Progenitor cell of endocrine pancreas (in vitro differentiated cells): Measurements from ENCODE around the gene RECK. TPM values are rescaled to one million over a fixed set of nuclear protein-coding genes. Genes with fewer than 3 reads are reported as not detected.
A peak's percentile ranks its signal among the peaks of the same experiment; 100 is the strongest.

Experiments used
- DNase-seq: peaks from one replicate; pipeline ENCODE4 v3.0.0; 2021; ENCODE audit warnings: low spot score; ENCODE audit not compliant: unreplicated experiment
- H3K27ac Mint-ChIP-seq: 2 replicates; pipeline ENCODE4 v1.8.0; 2021; ENCODE audit warnings: mild to moderate bottlenecking, moderate library complexity, mixed read lengths
- H3K27me3 Mint-ChIP-seq: 2 replicates; pipeline ENCODE4 v1.8.0; 2021; ENCODE audit warnings: mixed read lengths
- H3K36me3 Mint-ChIP-seq: 2 replicates; pipeline ENCODE4 v1.8.0; 2022; ENCODE audit warnings: mixed read lengths; ENCODE audit not compliant: insufficient read depth
- H3K4me1 Mint-ChIP-seq: 2 replicates; pipeline ENCODE4 v1.8.0; 2021; ENCODE audit warnings: low read depth, mixed read lengths
- H3K4me3 Mint-ChIP-seq: 2 replicates; pipeline ENCODE4 v1.8.0; 2021; ENCODE audit warnings: low read depth, mild to moderate bottlenecking, moderate library complexity, mixed read lengths
- H3K9me3 Mint-ChIP-seq: 2 replicates; pipeline ENCODE4 v1.8.0; 2021; ENCODE audit warnings: low read depth, mixed read lengths
- total RNA-seq: library from RNA; stranded (reverse); gene quantifications from 2 replicates; pipeline ENCODE4 v1.2.1, GENCODE V29; 2021
- TF ChIP-seq, protein P1 (sequence below): fragments of 200-600 bp; sonication (generic); IDR thresholded peaks from one replicate; pipeline ENCODE4 v1.5.0; 2021; ENCODE audit warnings: antibody characterized with exemption, mild to moderate bottlenecking; ENCODE audit not compliant: unreplicated experiment

The RECK gene
- total RNA-seq, 1 donor from 2014 or later = 7.1 TPM

DNA sequence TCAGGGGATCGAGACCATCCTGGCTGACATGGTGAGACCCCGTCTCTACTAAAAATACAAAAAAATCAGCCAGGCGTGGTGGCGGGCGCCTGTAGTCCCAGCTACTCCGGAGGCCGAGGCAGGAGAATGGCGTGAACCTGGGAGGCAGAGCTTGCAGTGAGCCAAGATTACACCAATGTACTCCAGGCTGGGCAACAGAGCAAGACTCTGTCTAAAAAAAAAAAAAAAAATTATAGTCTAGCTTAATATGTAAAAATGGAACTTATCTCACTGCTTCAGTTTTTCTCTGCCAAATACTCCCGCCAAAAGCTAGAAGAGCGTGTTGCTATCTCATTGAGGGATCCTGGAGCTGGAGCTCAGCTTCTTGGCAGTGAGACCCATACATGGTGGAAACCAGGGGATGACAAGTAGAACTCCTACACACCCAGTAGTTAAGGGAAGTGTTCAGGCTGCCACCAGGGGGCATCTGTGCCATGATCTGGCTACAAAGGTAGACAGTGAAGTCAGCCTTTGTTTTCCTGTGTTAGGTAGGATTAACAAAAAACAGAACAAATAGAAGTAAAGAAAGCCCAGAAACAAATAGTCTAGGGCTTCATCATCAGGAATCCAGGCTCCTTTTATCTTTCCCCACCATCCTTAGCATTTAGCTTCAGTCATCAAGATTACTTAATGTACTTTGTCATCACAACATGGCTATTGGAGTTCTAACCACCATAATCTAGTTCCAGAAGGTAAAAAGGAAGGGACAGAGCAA lies 66.2 kb downstream of the RECK start:
- Mint-ChIP-seq H3K36me3 (peaks cover 2% of the 10 kb centered on the region), H3K9me3 (no peaks in the 10 kb centered on the region), H3K27ac (peak overlapping the region; percentile 14), H3K27me3 (no peaks in the 10 kb centered on the region), H3K4me1 (peaks cover 4% of the 10 kb centered on the region), H3K4me3 (no peak overlapping the region)
- peak; percentile 56 for DNase-seq
- TF ChIP-seq, protein P1, sequence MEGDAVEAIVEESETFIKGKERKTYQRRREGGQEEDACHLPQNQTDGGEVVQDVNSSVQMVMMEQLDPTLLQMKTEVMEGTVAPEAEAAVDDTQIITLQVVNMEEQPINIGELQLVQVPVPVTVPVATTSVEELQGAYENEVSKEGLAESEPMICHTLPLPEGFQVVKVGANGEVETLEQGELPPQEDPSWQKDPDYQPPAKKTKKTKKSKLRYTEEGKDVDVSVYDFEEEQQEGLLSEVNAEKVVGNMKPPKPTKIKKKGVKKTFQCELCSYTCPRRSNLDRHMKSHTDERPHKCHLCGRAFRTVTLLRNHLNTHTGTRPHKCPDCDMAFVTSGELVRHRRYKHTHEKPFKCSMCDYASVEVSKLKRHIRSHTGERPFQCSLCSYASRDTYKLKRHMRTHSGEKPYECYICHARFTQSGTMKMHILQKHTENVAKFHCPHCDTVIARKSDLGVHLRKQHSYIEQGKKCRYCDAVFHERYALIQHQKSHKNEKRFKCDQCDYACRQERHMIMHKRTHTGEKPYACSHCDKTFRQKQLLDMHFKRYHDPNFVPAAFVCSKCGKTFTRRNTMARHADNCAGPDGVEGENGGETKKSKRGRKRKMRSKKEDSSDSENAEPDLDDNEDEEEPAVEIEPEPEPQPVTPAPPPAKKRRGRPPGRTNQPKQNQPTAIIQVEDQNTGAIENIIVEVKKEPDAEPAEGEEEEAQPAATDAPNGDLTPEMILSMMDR = peak; percentile 82

DNA sequence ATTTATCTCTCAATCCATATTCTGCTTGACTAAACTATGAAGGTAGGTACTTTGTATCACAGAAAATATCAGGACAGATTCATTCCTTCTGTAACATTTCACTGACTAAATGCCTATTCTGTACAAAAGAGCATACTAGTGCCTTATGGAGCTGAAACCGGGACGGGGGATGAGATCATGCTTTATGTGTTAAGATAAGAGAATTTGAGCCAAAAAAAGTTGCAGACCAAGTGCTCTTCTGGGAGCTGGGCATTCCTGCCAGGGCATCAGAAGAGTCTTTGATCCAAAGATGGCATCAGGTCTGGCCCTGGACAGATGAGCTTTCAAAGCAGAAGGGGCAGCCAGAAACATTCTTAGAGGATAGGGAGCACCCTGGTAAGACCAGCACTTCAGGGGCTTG lies 72.4 kb downstream of the RECK start:
- Mint-ChIP-seq H3K4me3 (no peak overlapping the region), H3K27ac (no peak overlapping the region), H3K9me3 (no peaks in the 10 kb centered on the region), H3K27me3 (no peaks in the 10 kb centered on the region), H3K36me3 (peaks cover 9% of the 10 kb centered on the region), H3K4me1 (peaks cover 3% of the 10 kb centered on the region)
- TF ChIP-seq, protein P1 = no peak
- DNase-seq = no peak

DNA sequence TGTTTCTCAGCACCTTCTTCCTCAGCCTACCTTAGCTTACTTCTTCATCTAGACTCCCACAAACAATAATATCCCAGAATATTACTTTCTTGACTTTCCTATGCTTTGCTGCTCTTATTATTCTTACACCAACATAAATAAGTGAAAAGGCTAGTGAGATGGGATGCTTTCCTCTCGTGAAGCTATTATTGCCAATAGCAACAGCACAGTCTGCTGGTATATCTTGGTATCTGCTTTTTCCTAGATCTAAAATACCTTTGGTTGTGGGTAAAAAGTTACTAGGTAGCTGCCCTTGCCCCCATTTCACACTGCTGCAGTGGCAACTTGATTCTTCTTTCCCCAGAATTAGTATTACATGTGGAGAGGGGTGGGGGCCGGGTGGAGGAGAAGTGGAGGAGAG lies 73.7 kb downstream of the RECK start:
- Mint-ChIP-seq H3K4me3 (no peak overlapping the region), H3K27ac (no peak overlapping the region), H3K4me1 (peaks cover 3% of the 10 kb centered on the region)

DNA sequence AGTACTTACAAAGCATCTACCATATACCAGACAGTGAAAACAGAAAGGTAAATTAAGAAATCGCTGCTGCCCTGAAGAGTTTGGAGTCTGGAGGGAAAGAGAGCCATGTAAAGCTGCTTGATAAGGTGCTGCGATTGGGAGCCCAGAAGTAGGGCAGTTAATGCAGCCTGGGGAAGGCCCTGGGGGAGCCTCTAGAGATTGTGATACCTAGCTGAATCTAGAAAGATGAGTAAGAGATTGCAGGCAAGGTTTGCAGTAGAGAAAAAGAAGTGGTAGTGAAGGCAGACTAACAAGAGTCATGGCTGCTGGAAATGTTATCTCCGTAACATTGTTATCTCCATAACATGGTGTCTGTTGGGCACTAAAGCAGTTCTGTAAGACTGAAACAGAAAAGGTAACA lies 75.8 kb downstream of the RECK start:
- TF ChIP-seq, protein P1 = no peak
- Mint-ChIP-seq H3K9me3 (no peaks in the 10 kb centered on the region), H3K4me1 (peaks cover 3% of the 10 kb centered on the region), H3K4me3 (no peak overlapping the region), H3K27me3 (no peaks in the 10 kb centered on the region), H3K36me3 (peaks cover 14% of the 10 kb centered on the region), H3K27ac (no peak overlapping the region)
- DNase-seq = no peak

More for the DNA sequence above, 73.7 kb downstream of the RECK start:
- peaks cover 7% of the 10 kb centered on the region for H3K36me3 Mint-ChIP-seq
- H3K27me3 Mint-ChIP-seq = no peaks in the 10 kb centered on the region
- TF ChIP-seq, protein P1 = no peak
- H3K9me3 Mint-ChIP-seq = no peaks in the 10 kb centered on the region
- no peak for DNase-seq

DNA sequence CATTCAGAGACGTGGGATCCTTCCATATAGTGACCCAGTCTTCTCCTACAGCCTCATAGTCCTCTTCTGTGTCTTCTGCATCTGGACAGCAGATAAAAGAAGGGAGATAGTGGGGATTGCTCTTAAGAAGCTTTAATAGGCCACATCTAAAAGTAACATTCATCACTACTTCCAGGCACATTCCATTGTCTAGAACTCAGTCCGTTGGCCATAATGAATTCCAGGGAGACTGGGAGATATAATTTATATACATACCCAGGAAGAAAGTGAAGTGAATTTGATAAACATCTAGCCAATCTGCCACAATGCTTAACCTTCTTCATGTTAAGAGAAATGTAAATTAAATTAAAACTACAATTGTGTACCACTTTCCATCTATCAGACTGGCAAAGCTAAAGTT lies 77.3 kb downstream of the RECK start:
- H3K27me3 Mint-ChIP-seq = no peaks in the 10 kb centered on the region
- no peaks in the 10 kb centered on the region for H3K9me3 Mint-ChIP-seq
- DNase-seq = no peak
- peaks cover 7% of the 10 kb centered on the region for H3K4me1 Mint-ChIP-seq
- no peak overlapping the region for H3K4me3 Mint-ChIP-seq
- peaks cover 14% of the 10 kb centered on the region for H3K36me3 Mint-ChIP-seq
- H3K27ac Mint-ChIP-seq = no peak overlapping the region
- TF ChIP-seq, protein P1 = no peak
